HepG2 (cell line): ENCODE data around the gene NCOA4. TPM values are rescaled to one million over a fixed set of nuclear protein-coding genes. Genes with fewer than 3 reads are reported as not detected.

ENCODE experiments used
- ATAC-seq: fragments of 200-7000 bp; cut with Tn5 transposase; 3 replicates; pipeline ENCODE4 v1.9.1; 2020; ENCODE audit warnings: mild to moderate bottlenecking, moderate library complexity
- BruUV-seq: library from RNA; stranded (reverse); fragments of 400-500 nt; replicated peaks from 2 replicates; lab custom pipeline; 2021; lab: Mats Ljungman, UMichigan
- CTCF ChIA-PET: fragments of 300-600 bp; formaldehyde crosslinking; extraction: SDS; loops from one replicate; lab custom pipeline; 2021; ENCODE audit warnings: low total read pairs, inconsistent platforms, low intra/inter-chr PET ratio; lab: Yijun Ruan, JAX
- POLR2A ChIA-PET: fragments of 350-600 bp; sonication (Branson Sonifier 250); formaldehyde crosslinking; loops from one replicate; lab custom pipeline; 2020; ENCODE audit warnings: antibody characterized with exemption, inconsistent platforms; lab: Yijun Ruan, JAX
- DNase-seq: peaks from one replicate; pipeline ENCODE4 v3.0.0-alpha.2; 2015; ENCODE audit warnings: low spot score
- FAIRE-seq: peaks from 3 replicates; lab custom pipeline; 2011; peaks lifted over from hg19 to GRCh38; lab: Jason Lieb, UNC
- H2AFZ ChIP-seq: one replicate; pipeline ENCODE4 v1.6.1; 2011; ENCODE audit warnings: low read length, inconsistent platforms
- H3K27ac ChIP-seq: fragments of 300-600 bp; 3 replicates; pipeline ENCODE4 v1.8.0; 2011; ENCODE audit warnings: mixed run types, mild to moderate bottlenecking, mixed read lengths, low read length, inconsistent platforms; ENCODE audit not compliant: insufficient read depth; ENCODE audit errors: extremely low read length
- H3K27me3 ChIP-seq, 2 experiments: fragments of 200-600 bp in 1 of 2; 2 replicates in 1 of 2; 3 replicates in 1 of 2; pipeline versions ENCODE4 v1.6.0 to v1.8.0; 2011; ENCODE audit warnings: low read length in 2 of 2, mild to moderate bottlenecking in 2 of 2, moderate library complexity in 2 of 2, inconsistent platforms in 1 of 2; ENCODE audit not compliant: insufficient read depth in 2 of 2, control insufficient read depth in 1 of 2
- H3K36me3 ChIP-seq, 2 experiments: fragments of 200-600 bp in 1 of 2; replicated peaks in 1 of 2; 2 replicates in 1 of 2; 3 replicates in 1 of 2; pipeline versions ENCODE4 v1.5.1 to v1.8.0; 2011; ENCODE audit warnings: low read length in 2 of 2, inconsistent platforms in 1 of 2; ENCODE audit not compliant: insufficient read depth in 2 of 2, control insufficient read depth in 1 of 2
- H3K4me1 ChIP-seq: 2 replicates; pipeline ENCODE4 v1.5.1; 2012; ENCODE audit warnings: low read length, inconsistent platforms; ENCODE audit not compliant: insufficient read depth
- H3K4me2 ChIP-seq: 2 replicates; pipeline ENCODE4 v1.6.0; 2011; ENCODE audit warnings: low read depth, low read length, inconsistent platforms
- H3K4me3 ChIP-seq, 3 experiments: fragments of 200-600 bp in 1 of 3; sonication (generic), shearing (Covaris generic) in 1 of 3; replicated peaks in 1 of 3; 2 replicates each; pipeline ENCODE4 v1.5.1; 2011 to 2016; ENCODE audit warnings: low read length in 3 of 3, inconsistent platforms in 2 of 3, low read depth in 2 of 3, mild to moderate bottlenecking in 2 of 3, control low read depth in 1 of 3, mixed read lengths in 1 of 3; ENCODE audit not compliant: insufficient read depth in 1 of 3
- H3K79me2 ChIP-seq: one replicate; pipeline ENCODE4 v1.6.1; 2011; ENCODE audit warnings: low read length, inconsistent platforms; ENCODE audit not compliant: insufficient read depth
- H3K9ac ChIP-seq: 2 replicates; pipeline ENCODE4 v1.6.0; 2011; ENCODE audit warnings: mild to moderate bottlenecking, low read depth, low read length, inconsistent platforms; ENCODE audit not compliant: insufficient read depth
- H3K9me3 ChIP-seq: 2 replicates; pipeline ENCODE4 v1.5.1; 2012; ENCODE audit warnings: mild to moderate bottlenecking, low read length
- H4K20me1 ChIP-seq: 2 replicates; pipeline ENCODE4 v1.6.0; 2011; ENCODE audit warnings: inconsistent platforms, mild to moderate bottlenecking, low read length, moderate library complexity; ENCODE audit not compliant: insufficient read depth
- ATF4 ChIP-seq, 2 experiments: fragments of 450-650 bp in 1 of 2; sonication (generic) in 1 of 2; formaldehyde crosslinking; IDR thresholded peaks; 2 replicates each; pipeline versions ENCODE4 v1.5.0 to v1.8.0; 2020 to 2022; ENCODE audit warnings: mild to moderate bottlenecking in 1 of 2, missing genetic modification reagents in 1 of 2
- CREBL2 ChIP-seq: sonication (generic); formaldehyde crosslinking; IDR thresholded peaks from 2 replicates; pipeline ENCODE4 v1.8.1; 2023; ENCODE audit warnings: missing genetic modification reagents, mild to moderate bottlenecking, borderline replicate concordance
- CREM ChIP-seq, 2 experiments: sonication (generic) in 1 of 2; formaldehyde crosslinking in 1 of 2; IDR thresholded peaks; 2 replicates each; pipeline versions ENCODE4 v1.4.0 to v1.6.1; 2016 to 2020; ENCODE audit warnings: antibody characterized with exemption in 1 of 2, mild to moderate bottlenecking in 1 of 2, missing genetic modification reagents in 1 of 2
- EHMT2 ChIP-seq: fragments of 200-600 bp; sonication (generic); IDR thresholded peaks from 2 replicates; pipeline ENCODE4 v1.7.0; 2017; ENCODE audit warnings: antibody characterized with exemption, low read depth, low read length, borderline replicate concordance
- FOXA3 ChIP-seq: IDR thresholded peaks from 2 replicates; pipeline ENCODE4 v1.6.1; 2016; ENCODE audit warnings: missing genetic modification reagents, missing compliant biosample characterization
- HNRNPL ChIP-seq: fragments of 200-400 bp; formaldehyde crosslinking; IDR thresholded peaks from 2 replicates; pipeline ENCODE4 v1.6.1; 2017; ENCODE audit warnings: mild to moderate bottlenecking, low read depth, low read length
- KDM6A ChIP-seq: IDR thresholded peaks from 2 replicates; pipeline ENCODE4 v1.6.1; 2016; ENCODE audit warnings: low read depth
- MAX ChIP-seq: IDR thresholded peaks from 2 replicates; pipeline ENCODE4 v1.6.1; 2012; ENCODE audit warnings: inconsistent platforms
- MZF1 ChIP-seq: sonication (generic); formaldehyde crosslinking; IDR thresholded peaks from 2 replicates; pipeline ENCODE4 v1.8.1; 2023; ENCODE audit warnings: mild to moderate bottlenecking, missing genetic modification reagents, borderline replicate concordance
- POGK ChIP-seq: sonication (generic); formaldehyde crosslinking; conservative IDR thresholded peaks from 2 replicates; pipeline ENCODE4 v1.8.0; 2022; ENCODE audit warnings: mild to moderate bottlenecking, moderate library complexity, missing genetic modification reagents
- SIN3B ChIP-seq: fragments of 150-350 bp; IDR thresholded peaks from 2 replicates; pipeline ENCODE4 v1.6.1; 2014; ENCODE audit warnings: low read length
- SMYD3 ChIP-seq: sonication (generic); formaldehyde crosslinking; IDR thresholded peaks from 2 replicates; pipeline ENCODE4 v1.8.1; 2023; ENCODE audit warnings: mild to moderate bottlenecking, missing genetic modification reagents
- SP5 ChIP-seq: IDR thresholded peaks from 2 replicates; pipeline ENCODE4 v1.6.1; 2016; ENCODE audit warnings: low read depth, borderline replicate concordance
- TBX2 ChIP-seq: sonication (generic); formaldehyde crosslinking; IDR thresholded peaks from 2 replicates; pipeline ENCODE4 v1.5.0; 2020; ENCODE audit warnings: missing genetic modification reagents, mild to moderate bottlenecking, borderline replicate concordance
- TFE3 ChIP-seq: IDR thresholded peaks from 2 replicates; pipeline ENCODE4 v1.6.1; 2016
- ZNF280B ChIP-seq: sonication (generic); formaldehyde crosslinking; IDR thresholded peaks from 2 replicates; pipeline ENCODE4 v1.5.0; 2020; ENCODE audit warnings: missing genetic modification reagents, mild to moderate bottlenecking, borderline replicate concordance
- ZNF367 ChIP-seq: sonication (generic); formaldehyde crosslinking; IDR thresholded peaks from 2 replicates; pipeline ENCODE4 v1.4.0; 2020; ENCODE audit warnings: missing genetic modification reagents, borderline replicate concordance
- ZNF383 ChIP-seq: sonication (generic); formaldehyde crosslinking; IDR thresholded peaks from 2 replicates; pipeline ENCODE4 v1.4.0; 2020; ENCODE audit warnings: missing genetic modification reagents, mild to moderate bottlenecking, borderline replicate concordance
- whole genome bisulfite sequencing: methylation state at CpG from one replicate; pipeline ENCODE4 v1.1.6; 2017; ENCODE audit warnings: low lambda C conversion rate; 5-methylcytosine and 5-hydroxymethylcytosine counted together
- in situ Hi-C: cut with HindIII; loops from 2 replicates; pipeline ENCODE4 v1.10.0; 2017; ENCODE audit warnings: low pct_unique_long_range_greater_than_20kb; ENCODE audit not compliant: extremely low pct_ligation_motif_present
- intact Hi-C: fragments of 100-400 bp; cut with micrococcal nuclease; formaldehyde crosslinking; loops from one replicate; pipeline ENCODE4 v1.10.0; 2022; ENCODE audit not compliant: unreplicated experiment
- polyA plus RNA-seq, 8 experiments: library from polyadenylated mRNA; depleted of rRNA in 3 of 8; stranded (reverse) in 7 of 8; unstranded in 1 of 8; fragments of >200 nt; fragmentation: Illumina TruSeq in 4 of 8; extraction: Trizol in 4 of 8; gene quantifications; 2 replicates each; pipeline versions ENCODE4 v1.2.1 to v1.2.3, GENCODE V29; 2011 to 2016; ENCODE audit warnings: low read depth in 4 of 8, missing spikeins in 1 of 8, mixed read lengths in 1 of 8; ENCODE audit not compliant: insufficient read depth in 1 of 8
- total RNA-seq, 5 experiments: library from RNA; depleted of rRNA; stranded (reverse); fragments of >200 nt; fragmentation: Illumina TruSeq; extraction: Trizol; gene quantifications; 2 replicates each; pipeline ENCODE4 v1.2.3, GENCODE V29; 2016; ENCODE audit warnings: low read depth in 1 of 5

NCOA4 gene
- total and polyA plus RNA-seq, 2 of the 13 experiments (the other 11 are each of a cell fraction or from before 2014, with no cell fraction given): 306 to 400 TPM

- POLR2A ChIA-PET: interaction anchor here (0.6 to 3.1 kb wide), 13 partner anchors 10 to 49 kb away, joined by 3 to 49 read pairs (median 7); partner anchors contain the start of gene NCOA4
- WGBS: 57% methylated on average over 6 of the region's 6 CpGs
- peak overlapping the region; percentile 60 for H3K4me2 ChIP-seq
- TF ChIP-seq CREBL2 (CRISPR knock-in tag): no peak
- TF ChIP-seq CREM (IDR thresholded peaks at IDR 0.05): no peak
- no peak for TF ChIP-seq CREM (CRISPR knock-in tag; IDR thresholded peaks at IDR 0.05)
- no peak for TF ChIP-seq ATF4 (CRISPR knock-in tag; IDR thresholded peaks at IDR 0.05)
- TF ChIP-seq MAX: peak; percentile 42; the same call in 1 of the 2 replicates
- TF ChIP-seq SMYD3 (CRISPR knock-in tag): no peak
- TF ChIP-seq ZNF367 (CRISPR knock-in tag): no peak
- TF ChIP-seq TFE3 (CRISPR knock-in tag): no peak
- TF ChIP-seq MZF1 (CRISPR knock-in tag): no peak
- no peak for TF ChIP-seq SP5
- no peak for TF ChIP-seq FOXA3 (CRISPR knock-in tag)
- no peak for TF ChIP-seq HNRNPL
- TF ChIP-seq ZNF383: no peak
- TF ChIP-seq KDM6A (CRISPR knock-in tag): no peak
- TF ChIP-seq EHMT2: no peak
- no peak for TF ChIP-seq POGK
- TF ChIP-seq SIN3B: no peak
- no peak for TF ChIP-seq TBX2 (CRISPR knock-in tag)
- no peak for TF ChIP-seq ZNF280B
Observed at GRCh38 chr10:46052791-46053375, 22.5 kb upstream of the NCOA4 start.

More at GRCh38 chr10:46052791-46053375, 22.5 kb upstream of the NCOA4 start:
- in situ Hi-C loops (no loop called here), intact Hi-C loops (loop anchor here (1.0 to 5.0 kb wide), 2 partner anchors 23 to 44 kb away; partner anchors contain the start of gene NCOA4)
- peak overlapping the region; percentile 39 for H3K9ac ChIP-seq
- no peaks in the 10 kb centered on the region for H3K36me3 ChIP-seq
- no peaks in the 10 kb centered on the region for H3K79me2 ChIP-seq
- no peaks in the 10 kb centered on the region for H4K20me1 ChIP-seq
- CTCF ChIA-PET: no interaction called here
- ATAC-seq (peak; percentile 67; the same call in 2 of the 3 replicates), DNase-seq (no peak), FAIRE-seq (no peak)
- H3K27me3 ChIP-seq: no peaks in the 10 kb centered on the region
- peaks cover 71% of the 10 kb centered on the region for H3K4me1 ChIP-seq
- peak overlapping the region in 1 of 3 experiments; percentile 31; a peak in 2 of 6 replicates for H3K4me3 ChIP-seq
- BruUV-seq: no TSS peak
- H3K9me3 ChIP-seq: no peaks in the 10 kb centered on the region
- no peak overlapping the region for H2AFZ ChIP-seq
- peak overlapping the region; percentile 75 for H3K27ac ChIP-seq
